Activated CD4-positive, alpha-beta T cell treated with anti-CD3 and anti-CD28 coated beads, Interleukin-10, Interleukin-2, amounts not matched to agents 100 ng/mL and 50 ng/mL, durations not matched to agents 16 hours and 8 hours (primary cell): ENCODE data around the gene LRRC53.
A peak's percentile ranks its signal among the peaks of the same experiment; 100 is the strongest.

Experiments
- DNase-seq: peaks from one replicate; pipeline ENCODE4 v3.0.0-alpha.2; 2020

The LRRC53 gene

GRCh38 chr1:74512170-74512915 is at the start of gene LRRC53:
Gene LRRC53 (minus strand): TSS chr1:74512611. CDS start chr1:74483349, 29,262 bp downstream.
- DNase-seq: no peak

GRCh38 chr1:74549932-74550331 is 37.5 kb upstream of the LRRC53 start:
- DNase-seq: no peak

- DNase-seq: no peak
These were observed 36.7 kb upstream of the LRRC53 start for GRCh38 chr1:74548961-74549750.

- no peak for DNase-seq
These were observed 33.4 kb upstream of the LRRC53 start for GRCh38 chr1:74545821-74546220.

- DNase-seq: no peak
These were observed 21.8 kb upstream of the LRRC53 start for GRCh38 chr1:74534241-74534640.

- no peak for DNase-seq
These were observed 19.4 kb upstream of the LRRC53 start for GRCh38 chr1:74531796-74532195.

- no peak for DNase-seq
These were observed 18.5 kb upstream of the LRRC53 start for GRCh38 chr1:74530892-74531291.

- DNase-seq: no peak
These were observed 15.7 kb upstream of the LRRC53 start for GRCh38 chr1:74528123-74528522.

GRCh38 chr1:74526708-74527107 is 14.3 kb upstream of the LRRC53 start:
- no peak for DNase-seq

- no peak for DNase-seq
These were observed 11.6 kb upstream of the LRRC53 start for GRCh38 chr1:74523873-74524480.

GRCh38 chr1:74522148-74522547 is 9.7 kb upstream of the LRRC53 start:
- DNase-seq: no peak

GRCh38 chr1:74517599-74518051 is 5.2 kb upstream of the LRRC53 start:
- DNase-seq: no peak

GRCh38 chr1:74513411-74514300 is 1.2 kb upstream of the LRRC53 start:
- no peak for DNase-seq

GRCh38 chr1:74508449-74508848 is 4.0 kb downstream of the LRRC53 start:
- no peak for DNase-seq

- no peak for DNase-seq
These were observed 6.3 kb downstream of the LRRC53 start for GRCh38 chr1:74505928-74506710.

- no peak for DNase-seq
These were observed 7.4 kb downstream of the LRRC53 start for GRCh38 chr1:74504933-74505512.

- DNase-seq: peak; percentile 67
These were observed 8.1 kb downstream of the LRRC53 start for GRCh38 chr1:74504125-74504932.

GRCh38 chr1:74502858-74503257 is 9.6 kb downstream of the LRRC53 start:
- no peak for DNase-seq

- peak; percentile 7 for DNase-seq
These were observed 10.0 kb downstream of the LRRC53 start for GRCh38 chr1:74502432-74502831.

GRCh38 chr1:74498901-74499300 is 13.5 kb downstream of the LRRC53 start:
- DNase-seq: no peak

- DNase-seq: no peak
These were observed 15.7 kb downstream of the LRRC53 start for GRCh38 chr1:74496669-74497068.
